Inflammatory macrophage (primary cell): ENCODE data around the gene NME8.
"Not testable (repeated sequence)": the region's sequence is repeated elsewhere in the genome, so short reads cannot be mapped to it uniquely, and the experiment has no call there.

Source experiments
- DNase-seq, 2 donors: peaks; one replicate each; pipeline ENCODE4 v3.0.0-alpha.2; 2020 to 2022
- total RNA-seq, 18 experiments: gene quantifications; one replicate each; lab custom pipeline; 2026; ENCODE audit warnings: mixed read lengths in 6 of 18, inconsistent platforms in 2 of 18; lab: John Stamatoyannopoulos, UW

Gene NME8
- total RNA-seq: 1.1 to 7.4 (median 3.4) reads per million in 18 experiments

- no peak for DNase-seq
Measured at GRCh38 chr7:37848297-37848696, at the start of gene NME8. TSS of gene NME8 (plus strand) at chr7:37848597. CDS start at chr7:37850267, 1,670 bp downstream.

DNA sequence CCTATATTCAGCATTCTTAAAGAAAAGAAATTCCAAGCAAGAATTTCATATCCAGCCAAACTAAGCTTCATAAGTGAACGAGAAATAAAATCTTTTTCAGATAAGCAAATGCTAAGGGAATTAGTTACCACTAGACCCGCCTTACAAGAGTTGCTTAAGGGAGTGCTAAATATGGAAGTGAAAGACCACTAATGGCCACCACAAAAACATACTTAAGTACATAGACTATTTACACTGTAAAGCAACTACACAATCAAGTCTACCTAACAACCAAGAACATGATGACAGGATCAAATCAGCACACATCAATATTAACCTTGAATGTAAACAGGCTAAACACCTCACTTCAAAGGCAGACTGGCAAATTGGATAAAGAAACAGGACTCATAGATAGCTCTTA lies 42.2 kb upstream of the NME8 start:
- no peak for DNase-seq

- not testable (repeated sequence) for DNase-seq
Measured at GRCh38 chr7:37812161-37812580, 36.2 kb upstream of the NME8 start.

DNA sequence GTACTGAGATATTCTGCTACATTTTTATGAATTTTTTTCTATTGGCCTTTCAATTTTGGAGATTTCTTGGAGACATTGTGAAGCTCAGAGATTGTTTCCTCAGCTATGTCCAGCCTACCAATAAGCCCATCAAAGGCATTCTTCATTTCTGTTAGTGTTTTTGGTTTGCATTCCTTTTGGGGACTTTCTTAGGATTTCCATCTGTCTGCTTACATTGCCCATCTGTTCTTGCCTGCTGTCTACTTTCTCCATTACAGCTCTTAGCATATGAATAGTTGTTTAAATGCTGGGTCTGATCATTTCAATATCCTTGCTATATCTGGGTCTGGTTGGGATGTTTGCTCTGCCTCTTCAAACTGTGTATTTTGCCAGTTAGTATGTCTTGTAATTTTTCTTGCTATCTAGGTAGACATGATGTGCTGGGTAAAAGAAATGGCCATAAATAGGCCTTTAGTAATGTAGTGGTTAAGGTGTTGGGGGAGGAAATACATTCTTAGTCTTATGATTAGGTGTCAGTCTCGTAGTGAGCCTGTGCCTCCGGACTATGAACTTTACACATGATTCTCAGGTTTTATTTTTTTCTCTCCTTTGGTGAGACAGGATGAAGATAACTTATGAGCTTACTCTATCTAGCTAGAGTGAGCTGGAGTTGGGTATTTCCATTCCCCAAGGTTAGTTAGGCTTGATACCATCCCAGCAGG lies 32.6 kb upstream of the NME8 start:
- DNase-seq: no peak

DNA sequence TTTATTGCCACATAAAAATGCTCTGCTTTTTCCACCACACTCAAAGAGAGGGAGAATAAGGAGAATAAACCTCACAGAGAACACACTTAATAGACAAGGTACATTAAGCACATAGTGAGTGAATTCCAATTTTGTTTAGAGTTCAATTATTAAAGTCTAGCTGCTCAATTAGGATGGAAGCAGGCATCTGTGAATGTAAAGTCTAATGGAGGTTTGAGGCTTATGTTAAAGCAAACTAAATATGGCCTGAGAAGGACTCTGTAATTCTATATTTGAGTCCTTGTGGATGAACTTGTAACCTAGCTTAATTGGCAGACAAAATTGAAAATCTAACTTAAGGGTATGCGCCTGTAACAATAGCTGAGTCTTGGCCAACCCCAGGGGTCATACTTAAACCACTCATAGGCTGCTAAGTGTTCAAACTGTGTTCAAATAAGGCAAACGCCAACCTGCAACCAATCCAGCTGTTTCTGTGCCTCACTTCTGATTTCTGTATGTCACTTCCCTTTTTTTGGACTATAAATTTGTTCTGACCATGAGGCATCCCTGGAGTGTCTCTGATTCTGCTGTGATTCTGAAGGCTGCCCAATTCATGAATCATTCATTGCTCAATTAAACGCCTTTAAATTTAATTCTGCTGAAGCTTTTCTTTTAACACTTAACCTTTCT lies 31.3 kb upstream of the NME8 start:
- DNase-seq: peak in 1 of 2 donors; percentile 7

GRCh38 chr7:37817591-37817960 lies 30.8 kb upstream of the NME8 start:
- no peak for DNase-seq

DNA sequence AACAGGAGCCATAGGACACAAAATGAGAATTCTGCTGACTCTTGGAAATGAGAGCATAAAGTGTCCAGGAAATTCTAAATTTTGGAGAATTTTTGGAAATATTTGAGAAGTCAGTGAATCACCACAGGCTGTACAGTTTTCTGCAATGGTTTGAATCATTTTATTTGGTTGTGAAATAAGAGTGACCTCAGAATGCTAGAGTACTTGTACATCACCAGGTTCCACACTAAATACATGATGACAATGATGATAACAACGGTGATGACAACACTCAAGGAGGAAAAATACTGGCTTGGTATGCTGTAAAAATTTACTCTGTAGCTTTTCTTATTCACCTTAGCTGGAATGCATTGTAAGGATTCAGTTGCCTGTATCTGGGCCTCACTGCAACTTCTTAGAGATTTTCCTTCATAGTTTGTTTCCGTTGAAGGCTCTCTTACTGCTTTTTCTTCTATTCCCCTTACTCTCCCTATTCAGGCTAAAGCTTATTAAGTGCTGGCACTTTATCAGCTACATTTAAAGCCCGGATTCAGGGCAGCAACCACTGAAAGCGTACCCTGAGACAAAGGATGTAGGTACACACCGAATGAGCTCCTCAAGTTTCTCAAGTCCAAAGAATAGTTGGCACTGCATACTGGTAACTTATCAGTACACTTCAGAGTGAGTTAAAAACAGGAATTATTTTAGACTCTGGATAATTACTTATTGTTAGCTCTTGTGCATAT lies 30.2 kb upstream of the NME8 start:
- DNase-seq: peak in 1 of 2 donors; percentile 18

- no peak for DNase-seq
Measured at GRCh38 chr7:37820708-37821468, 27.5 kb upstream of the NME8 start.

DNA sequence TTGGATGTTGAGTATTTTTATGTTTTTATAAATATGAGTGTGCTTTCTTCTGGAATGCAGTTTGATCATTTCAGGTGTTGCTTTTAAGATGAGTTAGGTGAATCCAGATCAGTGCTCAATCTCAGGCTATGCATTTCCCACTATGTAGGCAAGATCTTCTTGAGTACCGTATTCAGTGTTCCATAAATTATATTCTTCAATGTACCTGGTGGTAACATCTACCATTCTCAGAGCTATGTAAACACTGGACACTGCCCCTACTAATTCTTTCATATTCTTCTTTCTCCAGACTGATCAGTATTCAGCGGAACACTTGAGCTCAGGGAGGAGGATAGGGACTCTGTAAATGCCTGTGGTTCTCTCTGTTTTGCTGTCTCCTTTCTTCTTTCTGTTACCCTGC lies 25.5 kb upstream of the NME8 start:
- no peak for DNase-seq

DNA sequence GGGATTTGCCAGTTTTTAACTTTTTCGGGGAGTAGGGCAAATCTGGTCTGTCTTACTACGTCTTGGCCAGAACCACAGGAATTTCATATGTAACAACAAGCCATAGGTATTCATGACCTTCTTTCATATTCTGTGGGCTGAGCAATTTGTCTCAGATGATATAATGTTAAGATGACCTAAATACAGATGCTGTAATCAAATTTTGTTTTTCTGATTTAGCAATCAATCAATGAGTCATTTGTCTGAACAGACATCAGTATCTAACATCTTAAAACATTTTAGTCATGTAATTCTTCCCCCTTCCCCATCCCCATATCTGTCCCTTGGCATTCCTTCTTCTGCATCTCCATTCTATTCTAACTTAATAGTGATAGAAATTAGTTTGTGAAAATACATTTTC lies 24.8 kb upstream of the NME8 start:
- no peak for DNase-seq

DNA sequence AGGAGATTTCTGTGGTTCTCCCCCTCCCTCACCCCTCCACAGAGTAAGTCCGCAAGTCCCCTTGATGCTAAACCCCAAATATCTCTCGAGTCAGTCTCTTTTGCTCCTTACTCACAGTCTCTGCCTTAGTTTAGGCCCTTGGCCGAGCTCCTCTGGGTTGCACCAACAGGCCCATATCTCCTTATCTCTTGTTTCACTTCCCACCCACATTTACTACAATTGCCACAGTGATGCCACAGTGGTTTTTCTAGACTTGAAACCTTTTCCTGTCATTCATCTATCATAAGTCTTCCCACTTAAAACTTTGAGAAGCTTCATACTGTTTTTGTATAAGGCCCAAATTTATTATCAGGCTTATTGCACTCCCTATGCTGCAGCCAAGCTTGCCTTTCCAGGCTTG lies 23.4 kb upstream of the NME8 start:
- no peak for DNase-seq

DNA sequence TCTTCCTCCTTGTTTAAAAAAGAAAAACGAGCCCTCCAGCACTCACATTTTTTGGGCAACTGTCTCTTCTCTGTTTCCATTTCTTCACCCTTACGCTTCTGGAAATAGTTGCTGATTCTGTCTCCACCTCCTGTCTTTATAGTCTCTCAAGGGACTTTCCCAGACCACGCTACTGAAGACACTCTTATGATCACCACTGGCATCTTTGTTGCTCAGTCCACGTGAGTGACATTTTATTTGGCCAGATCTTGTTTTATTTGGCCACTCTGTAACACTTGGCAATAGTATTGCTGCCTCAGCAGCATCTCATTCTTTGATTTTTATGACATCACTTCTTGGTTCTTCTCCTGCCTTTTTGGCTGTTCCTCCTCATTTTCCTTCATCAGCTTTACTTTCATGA lies 21.6 kb upstream of the NME8 start:
- DNase-seq: no peak

DNA sequence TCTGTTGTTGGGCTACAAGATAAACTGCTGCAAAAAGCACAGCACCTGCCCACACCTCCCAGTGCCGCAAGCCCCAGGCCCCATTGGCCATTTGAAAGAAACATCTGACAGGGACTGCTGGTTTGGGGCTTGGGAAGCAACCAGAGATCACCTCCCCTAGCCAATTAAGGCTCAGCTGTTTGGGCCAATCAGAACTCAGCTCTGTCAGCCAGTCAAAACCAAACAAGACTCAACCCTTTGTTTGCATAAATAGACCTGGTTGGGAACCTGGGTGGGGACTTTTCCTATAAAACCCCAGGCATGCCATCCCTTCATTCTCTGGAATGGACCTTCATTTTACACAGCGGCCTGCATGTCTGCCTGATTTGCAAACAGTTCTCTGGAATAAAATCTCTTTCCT lies 17.2 kb upstream of the NME8 start:
- DNase-seq: no peak

- DNase-seq: peak; percentile 77 to 79
Measured at GRCh38 chr7:37832194-37832593, 16.2 kb upstream of the NME8 start.

- DNase-seq: peak; percentile 55 to 69
Measured at GRCh38 chr7:37833107-37833817, 15.1 kb upstream of the NME8 start.

GRCh38 chr7:37833818-37834146 lies 14.6 kb upstream of the NME8 start:
- DNase-seq: no peak

- no peak for DNase-seq
Measured at GRCh38 chr7:37853468-37853867, 5.1 kb downstream of the NME8 start.

- DNase-seq: no peak
Measured at GRCh38 chr7:37882086-37882485, 33.7 kb downstream of the NME8 start.

- DNase-seq: no peak
Measured at GRCh38 chr7:37893359-37893758, 45.0 kb downstream of the NME8 start.

- no peak for DNase-seq
Measured at GRCh38 chr7:37894671-37895070, 46.3 kb downstream of the NME8 start.

DNA sequence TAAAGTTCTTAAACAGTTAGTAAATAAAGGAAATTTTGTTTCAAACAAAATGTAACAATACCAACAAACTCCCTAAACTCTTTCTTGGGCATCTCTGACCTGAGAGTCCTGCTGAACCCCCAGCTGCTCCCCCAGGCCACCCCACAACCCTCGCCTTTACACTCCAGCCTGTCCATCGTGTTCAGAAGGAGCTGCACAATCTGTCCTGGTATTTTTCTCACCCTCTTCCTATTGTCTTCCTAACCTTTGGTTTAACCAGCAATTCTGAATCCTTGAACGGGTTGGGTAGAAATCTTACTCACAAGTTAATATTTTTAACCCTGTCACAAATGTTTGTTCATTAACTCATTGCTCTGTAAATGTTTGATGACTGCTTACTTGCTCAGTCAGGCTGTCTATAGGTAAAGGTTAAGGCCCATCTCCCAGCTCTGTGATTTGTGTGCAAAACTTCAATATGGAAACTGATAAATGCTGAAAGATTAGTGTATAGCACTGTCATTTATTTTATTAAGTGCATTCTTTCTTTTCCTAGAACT lies 51.4 kb downstream of the NME8 start:
- DNase-seq: no peak

DNA sequence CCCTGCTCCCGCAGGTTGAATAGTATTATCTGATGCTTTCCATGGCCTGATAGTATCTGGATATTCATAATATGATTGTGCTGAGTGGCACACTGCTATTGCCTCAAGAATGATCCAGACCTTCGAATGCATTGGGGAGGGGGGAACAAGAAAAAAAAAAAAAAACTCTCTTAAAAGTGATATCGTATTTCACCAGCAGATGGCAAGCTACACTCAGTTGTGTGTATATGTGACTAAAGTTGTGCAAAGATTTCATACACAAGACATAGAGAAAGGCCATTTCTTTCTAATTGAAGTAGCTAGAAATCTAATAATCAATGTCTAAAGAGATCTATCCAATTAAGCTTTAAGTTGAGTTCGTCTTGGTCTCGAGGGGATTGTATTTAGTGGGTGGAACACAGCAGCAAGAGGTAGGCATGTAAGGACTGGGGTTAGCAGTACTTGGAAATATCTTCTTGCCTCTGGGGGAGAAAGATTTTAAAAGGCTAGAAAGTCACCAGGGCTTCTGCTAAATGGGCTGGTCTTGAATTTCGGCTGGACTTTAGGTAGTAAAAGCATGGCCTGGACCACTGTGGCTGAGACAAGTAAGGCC lies 52.9 kb downstream of the NME8 start:
- peak; percentile 26 to 39 for DNase-seq
